Stromal cell of bone marrow (primary cell): Measurements from ENCODE around the gene CNOT8.
"Not testable (repeated sequence)": the region's sequence is repeated elsewhere in the genome, so short reads cannot be mapped to it uniquely, and the experiment has no call there.

ENCODE experiments used
- DNase-seq: peaks from one replicate; pipeline ENCODE4 v3.0.0-alpha.2; 2012; ENCODE audit warnings: low read depth

CNOT8 gene

DNA sequence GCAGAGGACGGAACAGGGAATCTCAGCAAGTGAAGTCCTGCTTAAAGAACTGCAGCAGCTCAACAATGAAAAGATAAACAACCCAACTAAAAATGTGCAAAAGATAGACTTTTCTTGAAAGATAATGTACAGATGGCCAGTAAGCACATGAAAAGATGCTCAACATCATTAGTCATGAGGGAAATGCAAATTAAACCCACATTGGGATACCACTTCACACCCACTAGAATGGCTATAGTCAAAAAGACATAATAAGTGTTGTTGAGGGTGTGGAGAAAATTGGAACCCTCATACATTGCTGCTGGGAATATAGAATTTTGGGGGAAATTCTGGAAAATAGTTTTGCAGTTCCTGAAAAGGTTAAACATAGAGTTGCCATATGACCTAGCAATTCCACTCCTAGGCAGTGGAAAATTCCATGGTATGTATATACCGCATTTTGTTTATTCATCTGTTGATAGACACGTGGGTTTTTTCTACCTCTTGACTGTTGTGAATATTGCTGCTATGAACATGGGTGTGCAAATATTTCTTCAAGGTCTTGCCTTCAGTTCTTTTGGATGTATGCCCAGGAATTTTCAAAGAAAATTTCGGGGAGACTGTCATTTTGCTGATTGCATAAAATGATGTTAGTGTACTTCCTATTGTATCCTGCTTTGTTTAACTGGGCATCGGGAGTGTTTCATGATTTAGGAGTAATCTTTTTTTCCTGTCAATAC is 7.2 kb downstream of the CNOT8 start:
- no peak for DNase-seq

DNA sequence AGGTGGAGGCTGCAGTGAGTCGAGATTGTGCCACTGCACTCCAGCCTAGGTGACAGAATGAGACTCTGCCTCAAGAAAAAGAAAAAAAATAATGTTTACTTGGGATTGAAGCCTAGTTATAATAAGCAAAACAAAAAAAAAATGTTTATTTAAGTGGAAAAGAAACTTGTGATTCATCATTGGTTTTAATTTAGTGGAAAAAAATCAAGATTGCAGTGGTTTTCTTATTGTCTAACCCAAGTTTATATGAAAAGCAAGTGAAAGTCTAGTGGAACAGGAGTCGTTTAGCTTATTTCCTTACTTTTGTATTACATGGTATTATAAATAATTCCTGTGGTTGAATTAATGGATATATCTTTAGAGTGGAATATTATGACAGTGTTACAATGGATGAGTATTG is 8.4 kb downstream of the CNOT8 start:
- DNase-seq, result no peak

DNA sequence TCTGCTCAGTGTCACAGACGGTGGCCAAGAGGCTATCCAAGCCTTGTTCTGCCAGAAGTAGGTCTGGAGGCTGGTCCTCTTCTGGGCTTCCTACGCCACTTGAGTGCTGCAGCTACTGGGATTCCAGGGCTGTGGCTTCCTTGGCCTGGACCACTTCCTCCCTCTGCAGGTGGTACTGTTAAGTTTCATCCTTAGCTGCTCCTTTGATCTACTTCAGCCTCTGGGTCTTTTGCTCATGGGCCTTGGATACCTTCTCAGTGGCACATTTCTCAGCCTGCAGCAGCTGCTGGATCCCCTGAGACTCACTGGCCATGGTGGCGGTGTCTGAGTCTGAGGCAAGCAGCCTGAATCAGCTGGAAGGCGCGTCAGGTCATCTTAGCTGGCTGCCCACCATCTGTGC is 10.3 kb downstream of the CNOT8 start:
- no peak for DNase-seq

DNA sequence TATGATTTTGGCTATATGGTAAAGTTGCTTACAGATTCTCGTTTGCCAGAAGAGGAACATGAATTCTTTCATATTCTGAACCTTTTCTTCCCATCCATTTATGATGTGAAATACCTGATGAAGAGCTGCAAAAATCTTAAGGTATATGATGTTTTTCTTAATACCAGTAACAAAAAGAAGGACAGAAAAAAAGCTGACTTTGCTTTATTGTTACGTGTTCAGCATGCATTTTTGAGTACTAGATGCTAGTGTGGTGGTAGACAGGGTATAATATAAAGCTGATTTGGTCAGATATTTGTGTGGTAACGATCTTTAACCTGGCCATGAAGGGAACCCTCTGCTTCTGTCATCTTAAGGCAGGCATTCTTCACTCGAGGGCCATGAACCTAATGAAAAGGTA is 13.3 kb downstream of the CNOT8 start:
- DNase-seq, result no peak

DNA sequence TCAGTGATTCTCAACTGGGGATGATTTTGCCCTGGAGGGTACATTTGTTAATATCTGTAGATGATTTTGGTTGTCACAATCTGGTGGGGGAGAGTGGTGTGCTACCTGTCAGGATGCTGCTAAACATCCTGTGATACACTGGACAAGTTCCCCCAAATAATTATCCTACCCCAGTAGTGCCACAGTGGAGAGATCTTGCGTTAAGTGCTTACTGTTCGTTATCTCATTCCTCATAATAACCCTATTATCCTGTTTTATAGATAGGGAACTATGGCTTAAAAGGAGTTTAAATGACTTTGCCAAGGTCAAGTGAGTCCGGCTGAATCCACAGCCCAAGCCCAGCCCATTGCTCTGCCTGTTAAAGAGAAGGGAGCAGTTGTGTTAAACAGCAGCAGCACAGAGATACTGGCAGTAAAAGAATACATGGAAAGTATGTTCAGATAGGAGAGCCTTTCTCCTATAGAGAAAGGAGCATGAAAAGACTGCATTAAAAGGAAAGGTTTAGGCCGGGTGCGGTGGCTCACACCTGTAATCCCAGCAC is 15.4 kb downstream of the CNOT8 start:
- no peak for DNase-seq

DNA sequence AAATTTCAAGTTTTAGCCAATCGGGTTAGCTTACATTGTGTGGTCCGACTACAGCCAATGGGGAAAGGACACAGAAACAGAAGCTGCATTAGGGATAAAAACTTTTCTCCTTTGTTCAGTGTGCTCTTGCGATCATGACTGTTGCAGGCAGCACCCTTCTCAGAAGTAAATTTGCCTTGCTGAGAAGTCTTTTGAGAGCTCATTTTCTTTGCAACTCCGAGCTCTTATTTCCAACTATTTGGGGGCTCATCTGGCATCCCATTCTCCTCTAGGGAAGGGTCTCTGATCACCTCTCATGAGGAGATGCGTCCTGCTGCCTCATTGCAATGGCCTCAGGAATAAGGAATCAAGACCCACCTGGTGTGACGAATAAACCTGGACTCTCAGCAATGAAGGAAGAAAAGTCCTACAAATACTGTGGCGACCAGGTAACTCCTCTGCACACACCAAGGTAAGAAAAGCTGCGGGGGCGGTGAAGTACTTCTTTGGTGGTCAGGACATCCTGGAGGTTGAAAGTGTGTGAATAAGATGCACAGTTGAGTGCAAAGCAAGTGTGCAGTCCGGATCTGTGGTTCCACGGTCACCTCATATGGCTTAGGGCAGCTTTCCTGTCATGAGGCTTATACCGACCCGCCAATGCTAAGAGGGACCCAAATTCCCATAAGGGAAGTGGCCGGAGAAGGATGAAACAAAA is 20.4 kb downstream of the CNOT8 start:
- DNase-seq, result no peak

DNA sequence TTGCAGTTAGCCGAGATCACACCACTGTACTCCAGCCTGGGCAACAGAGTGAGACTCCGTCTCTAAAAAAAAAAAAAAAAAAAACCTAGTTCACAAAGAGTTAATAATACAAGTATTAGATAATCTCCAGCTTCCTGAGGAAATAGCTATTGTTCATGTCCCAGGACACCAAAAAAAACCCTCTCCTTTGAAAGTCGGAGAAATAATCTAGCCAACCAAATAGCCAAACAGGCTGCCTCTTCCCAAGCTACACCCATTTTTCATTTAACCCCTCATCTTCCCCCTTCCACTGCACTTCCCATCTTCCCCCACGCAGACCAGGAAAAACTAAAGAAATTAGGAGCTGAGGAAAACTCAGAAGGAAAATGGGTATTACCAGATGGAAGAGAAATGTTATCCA is 23.6 kb downstream of the CNOT8 start:
- no peak for DNase-seq

DNA sequence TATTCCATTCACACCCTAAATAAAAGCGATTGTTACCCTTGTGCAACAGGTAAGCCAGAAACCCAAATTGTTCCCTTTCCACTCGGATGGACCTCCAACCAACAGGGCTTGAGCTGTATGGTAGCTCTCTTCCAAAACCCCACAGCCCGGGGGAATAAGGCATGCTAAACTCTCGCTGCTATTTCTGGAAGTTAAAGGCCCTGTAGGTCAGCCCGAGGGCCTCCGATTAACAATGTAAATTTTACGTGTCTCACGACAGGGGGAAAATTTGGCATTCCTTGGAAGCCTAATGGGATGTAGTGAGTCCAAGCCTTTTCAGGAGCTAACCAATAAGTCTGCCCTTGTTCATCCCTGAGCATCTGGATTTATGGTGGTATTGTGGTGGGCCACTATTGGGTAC is 26.0 kb downstream of the CNOT8 start:
- no peak for DNase-seq

DNA sequence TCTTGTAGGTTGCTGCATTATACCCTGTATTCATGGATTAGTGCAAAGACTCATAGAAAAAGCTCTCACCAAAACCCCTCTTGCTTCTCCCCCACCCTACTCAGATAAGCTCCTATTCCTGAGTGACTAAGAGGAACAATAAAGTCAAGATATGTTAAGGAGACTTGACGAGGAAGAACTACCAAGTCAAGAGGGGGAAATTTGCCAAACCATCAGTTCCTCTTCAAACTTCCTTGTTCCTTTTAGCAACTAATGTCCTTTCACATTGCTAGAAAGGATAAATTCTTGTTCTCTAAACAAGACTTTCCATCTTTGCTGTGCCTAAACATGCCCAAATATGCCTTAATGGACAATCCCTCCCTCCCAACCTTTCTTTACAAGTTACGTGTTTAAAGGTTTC is 27.0 kb downstream of the CNOT8 start:
- DNase-seq, result no peak

DNA sequence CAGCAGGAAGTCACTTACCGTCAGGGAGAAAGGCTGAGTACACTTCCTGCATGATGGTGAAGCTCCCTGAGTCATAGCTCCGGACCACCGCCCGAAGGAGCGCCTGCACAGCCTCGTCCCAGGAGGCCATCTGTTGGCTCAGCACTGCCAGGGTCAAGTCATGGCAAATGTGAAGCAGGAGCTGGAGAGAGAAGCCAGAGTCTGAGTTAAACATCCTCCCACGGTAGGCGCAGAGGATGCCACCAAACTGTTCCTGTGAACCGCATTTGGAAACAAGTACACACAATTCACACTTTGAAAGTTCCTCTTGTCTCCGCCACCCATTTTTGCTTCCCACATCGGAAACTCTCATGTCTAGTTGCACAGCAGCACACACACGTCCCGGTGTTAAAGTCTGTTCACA is 33.9 kb downstream of the CNOT8 start:
- no peak for DNase-seq

DNA sequence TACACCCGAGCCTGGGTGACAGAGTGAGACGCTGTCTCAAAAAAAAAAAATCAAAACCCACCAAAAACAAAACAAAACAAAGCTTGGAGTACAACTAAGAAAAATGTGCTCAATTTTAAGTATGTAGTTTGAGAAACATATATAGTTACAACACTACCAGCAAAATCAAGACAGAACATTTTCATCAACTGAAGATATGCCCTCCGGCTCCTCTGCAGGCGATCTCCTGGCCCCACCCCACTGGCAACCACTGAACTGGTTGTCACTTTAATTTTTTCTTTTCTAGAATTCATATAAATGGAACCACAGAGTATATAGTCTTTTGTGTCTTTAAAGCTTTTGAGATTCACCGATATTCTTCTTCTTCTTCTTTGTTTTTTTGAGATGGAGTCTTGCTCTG is 35.0 kb downstream of the CNOT8 start:
- no peak for DNase-seq

DNA sequence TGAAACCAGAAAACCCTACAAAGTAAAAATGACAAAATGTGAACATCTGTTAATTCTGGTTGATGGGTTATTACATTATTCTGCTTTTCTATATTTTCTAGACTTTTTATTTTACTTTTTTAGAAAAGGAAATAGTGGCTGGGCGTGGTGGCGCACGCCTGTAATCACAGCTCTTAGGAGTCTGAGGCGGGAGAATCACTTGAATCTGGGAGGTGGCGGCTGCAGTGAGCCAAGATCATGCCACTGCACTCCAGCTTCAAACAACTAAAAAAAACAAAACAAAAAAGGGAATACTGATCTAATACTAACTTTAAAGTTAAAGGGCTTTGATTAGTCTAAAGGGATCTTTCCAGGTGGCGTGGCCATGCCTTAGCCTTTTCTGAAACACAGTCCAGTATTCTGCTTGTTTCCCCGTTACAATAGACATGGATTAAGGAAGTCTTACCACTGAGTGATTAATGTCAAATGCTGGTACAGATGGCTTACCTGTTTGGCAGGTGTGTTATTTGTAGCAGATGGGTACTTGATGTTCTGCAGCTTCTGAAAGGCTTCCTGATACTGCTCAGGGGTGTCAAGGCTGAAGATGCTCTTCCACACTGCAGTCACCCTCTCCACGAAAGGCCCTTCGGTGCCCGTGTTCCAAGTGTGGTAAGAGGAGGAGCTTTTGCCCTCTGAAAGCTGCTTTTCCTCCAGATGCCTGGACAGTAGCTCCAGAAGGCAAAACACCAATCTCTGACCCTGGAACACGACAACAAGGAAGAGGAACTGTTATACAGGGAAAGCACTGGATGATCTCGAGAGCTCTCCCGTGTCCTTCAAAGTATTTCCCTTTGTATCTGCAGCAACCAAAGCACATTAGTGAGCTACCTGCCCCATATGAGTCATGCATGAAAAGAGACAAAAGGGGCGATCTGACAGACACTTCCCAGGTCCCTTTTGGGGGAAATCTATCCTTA is 37.5 kb downstream of the CNOT8 start:
- DNase-seq, result no peak

DNA sequence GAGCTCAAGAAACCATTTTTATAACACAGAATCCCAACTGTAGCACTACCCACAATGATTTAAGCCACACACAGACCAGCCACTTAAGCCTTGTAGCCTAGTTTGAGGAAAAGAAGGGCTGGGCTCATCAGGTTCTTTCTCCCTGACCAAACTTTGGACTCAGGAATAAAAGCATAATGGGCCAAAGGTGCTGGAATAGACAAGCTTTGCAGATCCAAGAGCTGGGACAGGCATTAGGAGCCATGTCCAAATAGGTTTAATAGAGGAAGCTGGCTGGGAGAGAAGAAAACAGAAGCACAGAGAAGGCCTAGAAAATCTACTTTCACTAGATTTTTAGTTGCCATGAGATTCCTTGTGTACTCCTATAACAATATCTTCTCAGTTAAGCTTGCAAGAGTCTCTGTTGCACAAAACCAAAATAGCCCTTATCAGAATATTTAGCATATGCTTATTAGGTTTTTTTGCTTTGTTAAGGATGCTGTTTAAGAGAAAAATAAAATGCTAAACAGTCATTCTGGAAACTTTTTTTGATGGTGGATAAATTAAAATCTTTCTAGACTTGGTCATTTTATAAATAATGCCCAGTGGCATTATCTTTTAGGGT is 38.2 kb downstream of the CNOT8 start:
- no peak for DNase-seq

DNA sequence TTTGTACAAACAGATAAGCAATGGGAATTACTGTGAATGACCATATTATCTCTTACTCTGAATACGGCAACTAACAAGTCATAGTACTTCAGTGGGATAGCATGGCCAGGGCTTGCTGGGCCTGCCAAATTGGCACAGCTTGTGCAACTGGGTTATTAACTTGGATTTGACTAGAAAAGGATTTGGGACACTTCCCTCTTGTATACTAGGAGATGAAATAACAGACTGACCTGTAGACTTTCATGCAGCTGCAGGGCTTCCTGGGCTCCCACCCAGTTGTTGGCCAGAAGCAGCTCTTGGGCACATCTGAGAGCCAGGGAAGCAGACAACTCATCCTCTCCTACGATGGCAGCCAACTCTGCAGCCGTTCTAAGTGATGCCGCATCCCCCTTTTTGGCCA is 39.8 kb downstream of the CNOT8 start:
- no peak for DNase-seq

DNA sequence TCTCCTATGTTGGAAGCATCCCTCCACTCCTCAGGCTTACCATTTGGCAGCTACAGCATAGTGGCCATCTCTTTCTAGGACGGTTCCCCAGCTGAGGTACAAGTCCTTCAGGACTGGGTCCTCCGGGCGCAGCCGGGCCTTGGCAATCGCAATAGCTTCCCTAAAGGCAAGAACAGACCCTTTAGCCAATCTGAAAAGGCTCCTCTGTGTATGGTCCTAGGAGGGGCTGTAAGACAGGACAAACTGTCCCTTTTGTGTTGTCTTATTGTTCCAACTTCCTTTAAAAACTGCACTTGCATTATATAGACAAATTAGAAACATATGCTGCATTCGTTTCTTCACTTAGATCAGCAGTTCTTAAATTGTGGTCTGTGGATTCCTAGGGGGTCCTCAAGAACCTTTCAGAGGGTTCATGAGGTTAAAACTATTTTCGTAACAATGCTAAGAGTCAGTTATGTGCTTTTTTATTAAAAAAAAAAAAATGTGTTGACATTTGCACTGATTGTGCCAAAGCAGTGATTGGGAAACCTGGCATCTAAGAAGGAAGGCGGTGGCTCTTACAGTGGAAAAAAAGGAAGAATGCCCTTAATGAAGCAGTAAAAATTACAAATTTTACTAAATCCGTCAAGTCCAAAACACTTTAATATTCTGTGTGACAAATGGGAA is 40.9 kb downstream of the CNOT8 start:
- DNase-seq, result no peak

DNA sequence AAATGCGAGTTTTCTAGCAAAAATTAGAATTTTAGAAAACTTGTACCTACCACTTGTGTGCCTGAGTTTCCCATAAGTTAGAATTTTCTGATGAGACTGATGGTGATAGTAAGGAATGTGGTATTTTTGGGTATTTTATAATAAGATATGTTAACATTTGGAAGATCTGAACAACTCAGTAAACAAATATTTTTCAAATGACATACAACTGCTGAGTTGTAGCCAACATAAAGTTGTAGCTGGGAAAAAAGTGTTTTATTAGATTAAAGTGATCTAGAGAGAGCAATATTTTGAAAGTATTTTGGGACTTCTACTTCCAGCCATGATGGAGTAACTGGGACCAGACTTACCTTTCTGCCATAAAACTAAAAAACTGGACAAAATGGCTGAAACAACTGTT is 41.6 kb downstream of the CNOT8 start:
- no peak for DNase-seq

DNA sequence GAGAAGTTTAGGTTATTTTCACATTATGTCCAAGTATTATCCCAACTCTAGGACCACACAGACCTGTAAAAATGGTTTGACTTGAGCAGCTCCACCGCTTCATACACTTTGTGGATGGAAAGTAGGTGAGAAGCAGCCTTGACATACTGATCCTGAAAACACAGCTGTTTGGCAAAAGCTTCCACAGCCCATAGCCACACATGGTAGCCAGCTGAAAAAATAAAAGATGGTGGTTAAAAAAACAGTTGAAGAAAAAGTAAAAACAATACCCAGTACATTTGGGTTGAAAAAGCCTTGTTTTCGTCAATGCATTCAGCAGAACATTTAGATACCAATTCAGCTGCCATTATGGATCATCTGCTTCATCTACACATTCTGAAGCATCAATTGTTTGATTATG is 42.8 kb downstream of the CNOT8 start:
- DNase-seq, result peak; percentile 2

DNA sequence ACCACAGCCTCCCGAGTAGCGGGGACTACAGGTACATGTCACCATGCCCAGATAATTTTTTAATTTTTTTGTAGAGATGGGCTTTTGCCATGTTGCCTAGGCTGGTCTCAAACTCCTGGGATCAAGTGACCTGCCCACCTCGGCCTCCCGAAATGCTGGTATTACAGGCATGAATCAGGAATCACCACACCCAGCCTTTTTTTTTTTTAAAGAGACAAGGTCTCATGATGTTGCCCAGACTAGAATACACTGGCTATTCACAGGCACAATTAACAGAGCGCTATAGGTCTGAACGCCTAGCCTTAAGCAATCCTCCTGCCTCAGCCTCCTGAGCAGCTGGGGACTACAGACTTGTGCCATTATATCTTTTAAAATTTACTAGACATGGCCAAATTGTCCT is 43.5 kb downstream of the CNOT8 start:
- DNase-seq, result no peak

DNA sequence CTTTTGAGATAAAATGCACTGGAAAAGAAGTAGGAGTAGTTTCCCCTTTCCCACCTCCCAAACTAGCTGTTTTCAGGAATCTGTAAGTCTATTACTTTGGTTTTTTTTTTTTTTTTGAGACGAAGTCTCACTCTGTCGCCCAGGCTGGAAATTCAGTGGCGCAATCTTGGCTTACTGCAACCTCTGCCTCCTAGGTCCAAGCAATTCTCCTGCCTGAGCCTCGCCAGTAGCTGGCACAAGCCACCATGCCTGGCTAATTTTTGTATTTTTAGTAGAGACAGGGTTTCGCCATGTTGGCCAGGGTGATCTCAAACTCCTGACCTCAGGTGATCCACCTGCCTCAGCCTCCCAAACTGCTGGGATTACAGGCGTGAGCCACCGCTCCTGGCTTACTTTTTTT is 47.2 kb downstream of the CNOT8 start:
- not testable (repeated sequence) for DNase-seq

DNA sequence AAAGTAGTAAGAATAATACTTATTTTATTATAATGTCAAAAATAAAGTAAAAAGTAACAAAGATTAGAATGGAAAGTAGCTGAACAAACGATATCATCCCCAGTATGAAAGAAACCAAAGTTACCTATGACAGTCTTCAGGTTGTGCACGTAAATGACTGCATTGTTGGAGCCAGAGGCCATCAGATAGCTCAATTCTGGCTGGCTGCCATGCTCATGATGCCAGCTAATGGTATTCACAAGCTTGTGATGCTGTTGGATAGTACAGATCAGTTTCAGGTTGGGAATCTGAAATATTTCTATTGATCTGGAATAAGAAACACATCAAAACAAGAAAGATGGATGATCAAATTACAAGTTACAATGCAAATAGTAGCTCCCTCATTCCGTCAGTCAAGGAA is 58.4 kb downstream of the CNOT8 start:
- no peak for DNase-seq

DNA sequence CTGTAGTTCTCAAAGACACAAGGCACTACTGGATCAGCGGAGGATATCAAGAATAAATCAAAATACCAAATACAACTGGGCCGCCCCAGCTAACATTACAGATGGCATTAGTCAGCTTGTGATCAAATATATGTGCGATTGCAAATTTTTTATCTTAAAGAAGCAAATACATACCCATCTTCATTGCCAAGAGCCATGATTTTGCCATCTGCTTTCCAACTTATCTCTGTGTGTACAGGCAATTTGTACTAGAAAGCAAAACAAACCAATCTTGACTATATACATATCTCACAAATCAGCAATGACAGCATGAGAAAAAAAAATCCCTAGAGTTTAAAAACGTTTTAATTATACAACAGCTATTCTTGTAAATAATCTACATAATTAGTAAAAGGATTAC is 59.3 kb downstream of the CNOT8 start:
- no peak for DNase-seq
